ENCODE data around the gene PTAFR. TPM values are rescaled to one million over a fixed set of nuclear protein-coding genes. Genes with fewer than 3 reads are reported as not detected.

The PTAFR gene
- total RNA-seq, 1 donor from 2014 or later: 0.08 TPM

GRCh38 chr1:28111157-28111556 is 65.3 kb downstream of the PTAFR start:
- no peak for TF ChIP-seq CTCF (IDR thresholded peaks at IDR 0.05)
- H3K27ac Mint-ChIP-seq (ENCODE audit: unreplicated experiment): no peak overlapping the region

GRCh38 chr1:28110555-28110954 is 65.9 kb downstream of the PTAFR start:
- TF ChIP-seq CTCF (IDR thresholded peaks at IDR 0.05): no peak
- Mint-ChIP-seq H3K4me1 (ENCODE audit: unreplicated experiment) (no peaks in the 10 kb centered on the region), H3K36me3 (ENCODE audit: unreplicated experiment) (no peaks in the 10 kb centered on the region), H3K27me3 (ENCODE audit: unreplicated experiment) (no peaks in the 10 kb centered on the region), H3K9me3 (ENCODE audit: unreplicated experiment) (peaks cover 4% of the 10 kb centered on the region), H3K27ac (ENCODE audit: unreplicated experiment) (no peak overlapping the region), H3K4me3 (ENCODE audit: unreplicated experiment) (no peak overlapping the region)
- no peak for DNase-seq (ENCODE audit: extremely low spot score, unreplicated experiment)

More at GRCh38 chr1:28111157-28111556, 65.3 kb downstream of the PTAFR start:
- Mint-ChIP-seq H3K9me3 (ENCODE audit: unreplicated experiment) (peaks cover 4% of the 10 kb centered on the region), H3K4me3 (ENCODE audit: unreplicated experiment) (no peak overlapping the region), H3K4me1 (ENCODE audit: unreplicated experiment) (no peaks in the 10 kb centered on the region), H3K27me3 (ENCODE audit: unreplicated experiment) (no peaks in the 10 kb centered on the region), H3K36me3 (ENCODE audit: unreplicated experiment) (no peaks in the 10 kb centered on the region)
- no peak for DNase-seq (ENCODE audit: extremely low spot score, unreplicated experiment)

- no peak overlapping the region for H3K4me3 Mint-ChIP-seq (ENCODE audit: unreplicated experiment)
- H3K9me3 Mint-ChIP-seq (ENCODE audit: unreplicated experiment): peaks cover 4% of the 10 kb centered on the region
- TF ChIP-seq CTCF (IDR thresholded peaks at IDR 0.05): no peak
- H3K27ac Mint-ChIP-seq (ENCODE audit: unreplicated experiment): no peak overlapping the region
- H3K27me3 Mint-ChIP-seq (ENCODE audit: unreplicated experiment): no peaks in the 10 kb centered on the region
- no peaks in the 10 kb centered on the region for H3K4me1 Mint-ChIP-seq (ENCODE audit: unreplicated experiment)
- no peak for DNase-seq (ENCODE audit: extremely low spot score, unreplicated experiment)
- H3K36me3 Mint-ChIP-seq (ENCODE audit: unreplicated experiment): no peaks in the 10 kb centered on the region
These were observed 66.9 kb downstream of the PTAFR start for GRCh38 chr1:28109639-28110038.

GRCh38 chr1:28108001-28108400 is 68.5 kb downstream of the PTAFR start:
- no peak overlapping the region for H3K27ac Mint-ChIP-seq (ENCODE audit: unreplicated experiment)
- TF ChIP-seq CTCF (IDR thresholded peaks at IDR 0.05): no peak
- no peaks in the 10 kb centered on the region for H3K36me3 Mint-ChIP-seq (ENCODE audit: unreplicated experiment)
- no peak overlapping the region for H3K4me3 Mint-ChIP-seq (ENCODE audit: unreplicated experiment)
- no peaks in the 10 kb centered on the region for H3K4me1 Mint-ChIP-seq (ENCODE audit: unreplicated experiment)
- no peak for DNase-seq (ENCODE audit: extremely low spot score, unreplicated experiment)
- H3K9me3 Mint-ChIP-seq (ENCODE audit: unreplicated experiment): peaks cover 4% of the 10 kb centered on the region
- H3K27me3 Mint-ChIP-seq (ENCODE audit: unreplicated experiment): no peaks in the 10 kb centered on the region

GRCh38 chr1:28104866-28105467 is 71.5 kb downstream of the PTAFR start:
- no peaks in the 10 kb centered on the region for H3K36me3 Mint-ChIP-seq (ENCODE audit: unreplicated experiment)
- TF ChIP-seq CTCF (IDR thresholded peaks at IDR 0.05): no peak
- peak overlapping the region; percentile 52 for H3K4me3 Mint-ChIP-seq (ENCODE audit: unreplicated experiment)
- DNase-seq (ENCODE audit: extremely low spot score, unreplicated experiment): peak; percentile 44
- no peaks in the 10 kb centered on the region for H3K27me3 Mint-ChIP-seq (ENCODE audit: unreplicated experiment)
- no peaks in the 10 kb centered on the region for H3K9me3 Mint-ChIP-seq (ENCODE audit: unreplicated experiment)
- H3K4me1 Mint-ChIP-seq (ENCODE audit: unreplicated experiment): no peaks in the 10 kb centered on the region
- no peak overlapping the region for H3K27ac Mint-ChIP-seq (ENCODE audit: unreplicated experiment)

Measured in osteocyte (in vitro differentiated cells).